G401 (cell line): ENCODE data around the gene ARMS2. TPM values are rescaled to one million over a fixed set of nuclear protein-coding genes. Genes with fewer than 3 reads are reported as not detected.

Experiments used
- DNase-seq: peaks from one replicate; pipeline ENCODE4 v3.0.0-alpha.2; 2015; ENCODE audit warnings: low spot score
- in situ Hi-C: cut with HindIII; loops from 2 replicates; pipeline ENCODE4 v1.10.0; 2016; ENCODE audit warnings: low sequenced_read_pairs, mixed read lengths
- total RNA-seq: library from RNA; depleted of rRNA; stranded (reverse); fragments of >200 nt; shearing (Covaris generic); gene quantifications from 2 replicates; pipeline ENCODE4 v1.2.3, GENCODE V29; 2014

The ARMS2 gene
- total RNA-seq, 1 experiment from 2014 or later: not detected

- in situ Hi-C loops: no loop called here
- DNase-seq: no peak
Observed at GRCh38 chr10:122468307-122468925, 14.0 kb downstream of the ARMS2 start.

GRCh38 chr10:122468926-122469781, 14.7 kb downstream of the ARMS2 start:
- in situ Hi-C loops: no loop called here
- DNase-seq: no peak

GRCh38 chr10:122469848-122470247, 15.4 kb downstream of the ARMS2 start:
- DNase-seq: no peak
- in situ Hi-C loops: no loop called here

GRCh38 chr10:122471531-122472177, 17.2 kb downstream of the ARMS2 start:
- no peak for DNase-seq
- in situ Hi-C loops: no loop called here

- DNase-seq: no peak
- in situ Hi-C loops: no loop called here
Observed at GRCh38 chr10:122473116-122473515, 18.7 kb downstream of the ARMS2 start.

GRCh38 chr10:122474131-122474818, 19.8 kb downstream of the ARMS2 start:
- no peak for DNase-seq
- in situ Hi-C loops: no loop called here

GRCh38 chr10:122475100-122475499, 20.6 kb downstream of the ARMS2 start:
- DNase-seq: peak; percentile 36
- in situ Hi-C loops: no loop called here

GRCh38 chr10:122475591-122476332, 21.3 kb downstream of the ARMS2 start:
- in situ Hi-C loops: no loop called here
- no peak for DNase-seq

- in situ Hi-C loops: no loop called here
- DNase-seq: no peak
Observed at GRCh38 chr10:122476333-122476695, 21.9 kb downstream of the ARMS2 start.

GRCh38 chr10:122477436-122477835, 23.0 kb downstream of the ARMS2 start:
- in situ Hi-C loops: no loop called here
- DNase-seq: no peak

- in situ Hi-C loops: no loop called here
- DNase-seq: peak; percentile 23
Observed at GRCh38 chr10:122478971-122479370, 24.5 kb downstream of the ARMS2 start.

GRCh38 chr10:122480146-122480833, 25.8 kb downstream of the ARMS2 start:
- in situ Hi-C loops: no loop called here
- no peak for DNase-seq

- no peak for DNase-seq
- in situ Hi-C loops: no loop called here
Observed at GRCh38 chr10:122481296-122482056, 27.0 kb downstream of the ARMS2 start.

GRCh38 chr10:122484276-122485060, 30.0 kb downstream of the ARMS2 start:
- DNase-seq: no peak
- in situ Hi-C loops: no loop called here

- no peak for DNase-seq
- in situ Hi-C loops: no loop called here
Observed at GRCh38 chr10:122485670-122486069, 31.2 kb downstream of the ARMS2 start.

GRCh38 chr10:122486406-122487080, 32.1 kb downstream of the ARMS2 start:
- no peak for DNase-seq
- in situ Hi-C loops: no loop called here
